Testis (tissue), 3 donors: Measurements from ENCODE around the gene TGFBR3. TPM values are rescaled to one million over a fixed set of nuclear protein-coding genes. Genes with fewer than 3 reads are reported as not detected.

Experiments used
- DNase-seq: peaks from one replicate; pipeline ENCODE4 v3.0.0-alpha.2; 2019
- H3K27ac ChIP-seq, 2 donors: fragments of 200-600 bp; sonication (generic); one replicate each; pipeline ENCODE4 v1.5.1; 2019
- H3K27me3 ChIP-seq: fragments of 200-600 bp; sonication (generic); one replicate; pipeline ENCODE4 v1.5.1; 2019
- H3K36me3 ChIP-seq: fragments of 200-600 bp; sonication (generic); one replicate; pipeline ENCODE4 v1.5.1; 2017; ENCODE audit warnings: low read depth; ENCODE audit errors: missing control alignments
- H3K4me1 ChIP-seq: fragments of 200-600 bp; sonication (generic); one replicate; pipeline ENCODE4 v1.5.1; 2019
- H3K4me3 ChIP-seq, 2 donors: fragments of 200-600 bp; sonication (generic); one replicate each; pipeline ENCODE4 v1.5.1; 2017 to 2019
- H3K9me3 ChIP-seq: fragments of 200-600 bp; sonication (generic); one replicate; pipeline ENCODE4 v1.5.1; 2017
- CTCF ChIP-seq, 3 experiments: fragments of 450-650 bp in 2 of 3; fragments of 200-600 bp in 1 of 3; sonication (generic) in 1 of 3; IDR thresholded peaks; one replicate each; pipeline ENCODE4 v1.5.1; 2016 to 2019; ENCODE audit warnings: antibody characterized with exemption in 3 of 3, mild to moderate bottlenecking in 2 of 3, moderate library complexity in 1 of 3
- POLR2A ChIP-seq: fragments of 450-650 bp; IDR thresholded peaks from one replicate; pipeline ENCODE4 v1.6.1; 2017; ENCODE audit warnings: antibody characterized with exemption, mild to moderate bottlenecking, moderate library complexity
- WGBS, 2 donors: methylation state at CpG; one replicate each; pipeline ENCODE4 v1.1.5; 2018; 5-methylcytosine and 5-hydroxymethylcytosine counted together
- intact Hi-C: fragments of 100-400 bp; cut with DNase I; formaldehyde crosslinking; loops from one replicate; pipeline ENCODE4 v1.15.1; 2023; ENCODE audit warnings: low total_unique reads
- polyA plus RNA-seq: library from polyadenylated mRNA; stranded (reverse); fragments of 350-450 nt; fragmentation: Illumina TruSeq; extraction: RNeasy Lipid Tissue Mini Kit (QIAGEN cat#74804); gene quantifications from one replicate; pipeline ENCODE4 v1.2.3, GENCODE V29; 2014; ENCODE audit warnings: low read depth, low replicate concordance; ENCODE audit not compliant: insufficient read depth
- total RNA-seq, 2 donors: library from RNA; depleted of rRNA; stranded (reverse); fragments of >200 nt; gene quantifications; one replicate each; pipeline ENCODE4 v1.2.3, GENCODE V29; 2016

Gene TGFBR3
- total and polyA plus RNA-seq, 3 donors from 2014 or later: 24.0 to 37.2 (median 34.7) TPM

GRCh38 chr1:91640877-91641526 lies 244.9 kb downstream of the TGFBR3 start:
- Histone ChIP-seq H3K27ac (no peak overlapping the region), H3K4me1 (no peaks in the 10 kb centered on the region), H3K36me3 (no peaks in the 10 kb centered on the region), H3K4me3 (no peak overlapping the region), H3K9me3 (no peaks in the 10 kb centered on the region), H3K27me3 (no peaks in the 10 kb centered on the region)
- WGBS, 2 donors: 89 to 94% methylated on average over 4 of the region's 4 CpGs
- TF ChIP-seq CTCF (IDR thresholded peaks at IDR 0.05) (no peak), POLR2A (no peak)
- DNase-seq: no peak
- intact Hi-C loops: no loop called here

GRCh38 chr1:91637539-91637994 lies 248.4 kb downstream of the TGFBR3 start:
- H3K4me3 ChIP-seq: no peak overlapping the region
- no peaks in the 10 kb centered on the region for H3K27me3 ChIP-seq
- no peak for DNase-seq
- no peaks in the 10 kb centered on the region for H3K36me3 ChIP-seq
- 82 to 83% methylated on average over 7 to 8 of the region's 8 CpGs for WGBS, 2 donors
- intact Hi-C loops: no loop called here
- TF ChIP-seq CTCF (IDR thresholded peaks at IDR 0.05) (no peak), POLR2A (no peak)
- H3K9me3 ChIP-seq: no peaks in the 10 kb centered on the region
- no peak overlapping the region for H3K27ac ChIP-seq
- no peaks in the 10 kb centered on the region for H3K4me1 ChIP-seq

- Histone ChIP-seq H3K4me3 (no peak overlapping the region), H3K4me1 (no peaks in the 10 kb centered on the region), H3K27ac (no peak overlapping the region), H3K36me3 (no peaks in the 10 kb centered on the region), H3K27me3 (no peaks in the 10 kb centered on the region), H3K9me3 (no peaks in the 10 kb centered on the region)
- TF ChIP-seq POLR2A (no peak), CTCF (IDR thresholded peaks at IDR 0.05) (no peak)
- intact Hi-C loops: no loop called here
- no peak for DNase-seq
- 91 to 95% methylated on average over 4 of the region's 4 CpGs for WGBS, 2 donors
Measured at GRCh38 chr1:91635763-91636162, 250.2 kb downstream of the TGFBR3 start.

GRCh38 chr1:91633438-91633837 lies 252.5 kb downstream of the TGFBR3 start:
- TF ChIP-seq CTCF (IDR thresholded peaks at IDR 0.05) (no peak), POLR2A (no peak)
- Histone ChIP-seq H3K4me3 (no peak overlapping the region), H3K36me3 (no peaks in the 10 kb centered on the region), H3K27ac (no peak overlapping the region), H3K27me3 (no peaks in the 10 kb centered on the region), H3K4me1 (no peaks in the 10 kb centered on the region), H3K9me3 (no peaks in the 10 kb centered on the region)
- DNase-seq: no peak
- WGBS, 2 donors: 80 to 84% methylated on average over 3 of the region's 3 CpGs
- intact Hi-C loops: no loop called here

GRCh38 chr1:91631718-91632330 lies 254.1 kb downstream of the TGFBR3 start:
- 85 to 87% methylated on average over 4 of the region's 4 CpGs for WGBS, 2 donors
- TF ChIP-seq POLR2A: no peak
- TF ChIP-seq CTCF (IDR thresholded peaks at IDR 0.05): no peak

More at GRCh38 chr1:91631718-91632330, 254.1 kb downstream of the TGFBR3 start:
- Histone ChIP-seq H3K4me1 (no peaks in the 10 kb centered on the region), H3K4me3 (no peak overlapping the region), H3K27me3 (no peaks in the 10 kb centered on the region), H3K9me3 (no peaks in the 10 kb centered on the region), H3K27ac (no peak overlapping the region), H3K36me3 (no peaks in the 10 kb centered on the region)
- intact Hi-C loops: no loop called here
- no peak for DNase-seq
